GM18508 (cell line): Measurements from ENCODE around the gene PAX3.

ENCODE experiments used
- ATAC-seq: cut with Tn5 transposase; IDR thresholded peaks from one replicate; pipeline ENCODE4 v1.9.1; 2021; ENCODE audit warnings: moderate number of reproducible peaks; ENCODE audit not compliant: insufficient read depth, unreplicated experiment

Gene PAX3

GRCh38 chr2:222311319-222311977, 12.7 kb upstream of the PAX3 start:
- no peak for ATAC-seq

- no peak for ATAC-seq
Measured at GRCh38 chr2:222310747-222311318, 12.0 kb upstream of the PAX3 start.

GRCh38 chr2:222309766-222310165, 11.0 kb upstream of the PAX3 start:
- ATAC-seq = no peak

DNA sequence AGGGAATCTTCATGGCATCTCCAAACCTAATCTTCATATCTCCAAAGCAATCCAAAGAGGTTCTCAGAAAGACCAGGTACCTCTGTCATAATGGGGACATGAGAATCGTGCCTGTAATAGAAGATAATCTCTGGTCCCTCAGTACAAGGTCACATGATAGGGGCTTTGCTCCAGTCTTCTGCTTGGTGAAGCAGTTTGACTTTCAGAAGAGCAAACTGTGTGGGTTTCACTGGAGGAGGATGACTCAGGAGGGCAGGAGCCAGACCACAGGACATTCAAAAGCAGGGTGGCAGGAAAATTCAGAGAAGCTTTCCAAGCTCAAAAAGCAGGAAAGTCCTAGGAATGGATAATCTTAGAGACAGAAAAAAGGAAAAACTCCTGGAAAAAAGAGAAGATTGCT, 10.6 kb upstream of the PAX3 start:
- ATAC-seq = no peak

GRCh38 chr2:222307978-222308730, 9.4 kb upstream of the PAX3 start:
- no peak for ATAC-seq

- ATAC-seq = no peak
Measured at GRCh38 chr2:222307143-222307756, 8.5 kb upstream of the PAX3 start.

GRCh38 chr2:222306393-222307142, 7.8 kb upstream of the PAX3 start:
- ATAC-seq = no peak

DNA sequence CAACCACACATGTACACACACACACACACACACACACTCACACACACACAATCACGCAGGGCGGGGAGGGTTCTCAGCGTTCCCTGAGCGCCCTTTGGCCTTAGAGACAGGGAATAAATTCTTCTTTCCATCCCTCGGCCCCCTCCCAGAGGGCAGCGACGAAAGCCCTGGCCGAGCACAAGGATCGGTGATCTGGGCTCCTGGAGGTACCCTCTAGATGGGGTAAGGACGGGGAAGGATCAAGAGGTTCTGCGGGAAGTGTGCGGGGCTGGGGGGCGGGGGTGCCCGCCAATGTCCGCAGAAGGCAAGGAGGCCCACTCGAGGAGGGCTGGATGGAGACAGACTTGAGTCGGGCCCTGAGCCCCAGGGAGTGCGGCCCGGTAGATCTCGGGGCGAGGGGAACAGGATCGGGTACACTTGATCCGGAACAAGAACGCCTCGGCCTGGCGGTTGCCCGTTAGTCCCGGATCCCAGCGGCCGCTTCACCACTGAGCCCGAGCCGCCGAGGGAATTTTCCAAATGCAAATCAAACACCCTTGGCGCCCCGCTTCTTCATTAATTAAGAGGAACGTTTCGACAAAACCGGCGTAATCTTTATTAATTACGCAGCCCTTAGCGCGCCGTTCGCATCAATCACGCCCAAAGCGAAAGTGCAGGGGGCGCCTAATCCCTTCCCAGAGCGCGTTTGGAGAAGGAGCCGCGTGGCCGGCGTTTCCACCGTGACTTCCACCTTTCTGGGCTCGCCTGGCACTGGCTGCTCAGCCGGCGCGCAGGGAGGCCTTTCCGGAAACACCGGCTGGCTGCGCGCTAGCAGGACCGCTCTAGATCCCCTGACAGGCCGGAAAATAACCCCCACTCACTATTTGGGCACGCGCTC, 7.0 kb upstream of the PAX3 start:
- ATAC-seq = no peak

DNA sequence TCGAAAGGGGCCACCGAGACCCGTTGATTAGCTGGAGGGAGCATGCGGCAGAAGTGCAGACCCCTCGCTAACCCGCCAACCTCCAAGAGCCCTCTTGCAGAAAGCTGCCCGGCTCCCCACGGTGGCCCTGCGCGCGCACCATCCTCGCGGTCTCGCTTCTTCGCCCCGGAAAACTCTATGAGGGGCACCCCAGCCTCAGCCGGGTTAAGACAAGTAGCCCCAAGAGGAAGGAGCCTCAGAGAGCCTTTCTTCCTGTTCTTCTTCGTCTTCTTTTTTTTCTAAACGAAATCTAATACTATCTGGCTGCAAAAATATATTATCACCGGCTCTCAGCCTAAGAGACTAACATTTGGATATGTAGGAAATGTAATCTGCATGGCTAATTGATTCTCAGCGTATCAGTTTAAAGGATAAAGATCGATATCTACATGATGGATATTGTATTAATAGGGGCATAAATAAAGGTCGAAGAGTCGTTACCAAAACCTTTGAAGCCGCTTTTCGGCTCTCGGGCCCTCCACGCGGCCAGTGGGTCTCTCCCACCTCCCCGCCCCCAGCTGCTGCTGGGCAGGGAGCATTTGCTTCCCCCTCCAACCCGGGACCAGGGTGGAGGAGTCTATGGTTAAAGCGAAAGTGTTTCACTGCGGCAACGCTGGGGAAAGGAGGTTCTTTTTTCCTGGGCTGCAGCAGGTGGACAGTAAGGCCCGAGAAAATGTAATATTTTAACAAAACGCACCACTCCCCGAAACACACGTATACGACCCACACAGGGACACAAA, 6.1 kb upstream of the PAX3 start:
- ATAC-seq = no peak

DNA sequence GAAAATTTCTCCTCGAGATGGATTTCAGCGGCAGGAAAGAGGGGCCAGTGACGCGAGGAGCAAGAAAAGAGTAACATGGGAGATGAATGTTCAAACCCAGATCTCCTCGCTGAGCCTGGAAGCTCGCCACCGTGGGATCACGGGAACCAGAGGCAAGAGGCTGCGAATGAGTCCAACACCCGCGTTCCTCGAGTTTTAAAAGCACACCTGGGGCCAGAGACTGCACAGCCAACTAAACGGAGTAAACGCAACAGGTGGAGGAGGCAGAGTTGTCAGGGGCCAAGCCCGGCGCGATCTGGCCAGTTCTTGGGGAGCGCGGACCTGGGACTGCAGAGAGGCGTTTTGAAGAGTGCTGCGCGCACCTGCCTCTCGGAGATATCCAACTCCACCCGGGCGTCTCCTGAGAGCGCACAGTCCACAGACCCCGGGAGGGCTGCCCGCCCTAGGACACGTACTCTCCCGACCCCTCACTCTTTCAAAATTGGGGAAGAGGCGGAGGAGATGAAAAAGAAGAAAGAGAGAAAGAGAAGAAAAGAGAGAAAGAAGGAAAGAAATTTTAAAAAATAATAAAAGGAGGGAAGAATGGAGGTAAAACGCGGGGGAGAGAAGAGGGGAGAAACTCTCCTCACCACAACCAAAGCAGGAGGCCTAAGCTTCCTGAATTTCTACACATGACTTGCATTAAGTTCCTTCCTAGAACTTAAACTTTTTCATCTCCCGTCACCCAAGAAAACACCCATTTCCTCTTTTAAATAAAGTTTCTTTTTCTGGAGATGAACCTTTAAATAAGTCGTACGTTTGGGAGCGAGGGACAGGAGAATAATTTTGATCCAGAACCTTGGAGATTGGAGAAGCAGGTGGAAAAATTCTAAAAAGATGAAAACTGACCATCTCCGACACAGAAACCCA, 5.3 kb upstream of the PAX3 start:
- no peak for ATAC-seq

DNA sequence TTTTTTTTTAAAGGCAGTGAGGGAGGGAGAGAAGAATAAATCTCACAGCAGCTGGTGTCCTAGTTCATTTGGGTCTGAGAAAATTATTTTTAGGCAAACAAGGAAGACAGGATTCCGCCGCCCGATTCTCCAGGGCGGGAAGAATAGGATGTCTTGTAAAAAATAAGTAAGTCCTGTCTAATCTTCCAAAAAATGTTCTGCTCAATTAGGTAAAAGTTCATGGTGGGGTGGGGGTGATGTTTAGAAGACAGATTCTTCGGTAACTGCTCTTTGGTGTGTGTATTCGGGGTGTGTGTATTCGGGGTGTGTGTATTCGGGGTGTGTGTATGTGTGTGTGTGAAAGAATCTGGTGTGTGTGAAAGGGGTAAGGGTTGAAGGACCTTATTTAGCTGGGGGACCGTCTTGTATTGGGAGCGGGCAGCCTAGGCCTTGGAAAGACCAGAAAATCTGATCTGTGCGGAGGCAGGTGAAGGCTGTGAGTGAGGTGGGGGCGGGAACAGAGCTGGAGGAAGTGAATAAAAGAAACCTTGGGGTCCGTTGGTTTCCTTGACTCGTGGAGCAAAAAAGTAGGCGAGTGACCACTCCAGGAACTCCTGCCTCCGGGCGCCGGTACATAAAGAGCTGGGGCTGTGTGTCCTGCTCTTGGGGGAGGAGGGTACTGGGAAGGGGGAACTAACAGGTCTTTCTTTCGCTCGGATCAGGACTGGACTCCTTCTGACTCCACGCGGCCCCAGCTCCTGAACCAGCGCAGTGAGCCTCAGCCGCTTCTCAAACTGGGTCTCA, 4.4 kb upstream of the PAX3 start:
- ATAC-seq = no peak

- ATAC-seq = no peak
Measured at GRCh38 chr2:222302178-222303018, 3.6 kb upstream of the PAX3 start.

DNA sequence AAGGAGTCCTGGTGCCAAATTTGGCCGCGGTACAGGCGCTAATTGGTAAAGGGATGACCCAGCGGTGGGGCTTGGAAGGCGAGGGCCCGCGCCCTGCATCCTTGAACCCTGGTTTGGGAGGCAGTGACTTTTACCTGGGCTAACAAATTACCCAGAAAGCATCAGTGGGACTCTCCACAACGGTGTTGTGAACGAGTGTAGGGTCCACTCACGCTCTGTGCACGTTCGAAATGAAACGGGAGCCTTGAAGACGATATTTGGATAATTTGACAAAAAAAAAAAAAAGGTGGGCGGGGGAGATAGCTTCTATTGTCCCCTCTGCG, 3.0 kb upstream of the PAX3 start:
- ATAC-seq = no peak

DNA sequence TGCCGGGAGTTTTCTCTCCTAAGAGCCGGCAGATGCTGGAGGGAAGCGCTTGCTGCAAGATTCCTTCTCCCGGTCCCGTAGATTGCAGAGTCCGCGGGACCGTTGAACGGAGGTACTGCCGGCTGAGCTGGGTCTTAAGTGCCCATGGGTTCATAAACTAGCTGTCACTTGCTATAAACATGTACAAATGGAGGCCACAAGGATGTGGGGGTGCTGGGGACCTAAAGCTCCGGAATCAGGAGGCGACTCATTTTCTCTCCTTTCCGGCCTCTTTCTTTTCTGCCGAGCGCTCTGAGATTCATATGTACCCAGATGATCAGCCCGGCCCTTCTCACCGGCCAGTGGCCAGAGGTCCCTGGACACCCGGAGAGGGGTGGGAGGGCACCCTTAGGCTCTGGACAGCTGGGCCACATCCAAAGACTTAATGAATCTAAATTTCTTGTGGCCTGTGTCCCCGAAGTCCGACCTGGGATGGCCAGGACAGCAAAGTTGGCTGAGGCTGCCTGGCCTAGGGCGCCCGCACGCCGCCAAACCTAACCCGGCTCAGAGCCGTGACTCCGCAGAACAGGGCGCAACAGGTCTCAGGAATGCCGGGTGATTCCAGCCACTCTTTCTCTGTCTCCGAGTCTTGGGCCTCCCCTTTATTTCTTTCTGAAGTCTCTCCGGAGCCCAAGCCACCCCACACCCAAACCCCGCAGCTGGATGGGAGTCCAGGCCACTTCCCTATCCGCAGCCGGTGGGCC, 2.4 kb upstream of the PAX3 start:
- no peak for ATAC-seq

- no peak for ATAC-seq
Measured at GRCh38 chr2:222300726-222301052, 1.9 kb upstream of the PAX3 start.
